ENCODE measurements around the gene KRT77. TPM values are rescaled to one million over a fixed set of nuclear protein-coding genes. Genes with fewer than 3 reads are reported as not detected.

The KRT77 gene
- polyA plus RNA-seq, 1 of the 3 experiments (the other 2 are of a cell fraction) = not detected

DNA sequence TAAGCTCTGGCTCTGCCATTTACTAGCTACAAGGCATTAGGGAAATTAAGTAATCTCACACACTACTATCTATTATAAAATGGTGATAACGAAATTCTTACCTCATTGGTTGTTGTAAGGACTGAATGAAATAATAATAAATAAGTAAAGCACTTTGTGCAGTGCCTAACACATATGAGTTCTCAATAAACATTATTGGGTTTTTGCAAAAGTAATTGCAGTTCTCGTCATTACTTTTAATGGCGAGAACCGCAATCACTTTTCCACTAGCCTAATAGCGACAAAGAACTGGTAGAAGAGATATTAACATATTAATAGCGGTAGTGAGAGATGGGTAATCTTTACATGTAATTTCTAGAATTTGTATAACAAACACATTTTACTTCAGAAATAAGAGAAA lies 9.2 kb downstream of the KRT77 start:
- Histone ChIP-seq H3K4me3 (ENCODE audit: low read depth in 2 of 2, low read length in 1 of 2) (no peak overlapping the region), H3K79me2 (ENCODE audit: insufficient read depth) (no peaks in the 10 kb centered on the region), H3F3A (replicated peaks; ENCODE audit: insufficient read depth) (no peaks in the 10 kb centered on the region), H4K20me1 (ENCODE audit: insufficient read depth) (no peaks in the 10 kb centered on the region), H3K4me1 (ENCODE audit: control insufficient read depth in 1 of 2, insufficient read depth in 2 of 2, low read depth in 1 of 2, low read length in 1 of 2) (peaks cover 0 to 13% of the 10 kb centered on the region in 2 experiments; a peak in 1 of 4 replicates), H3K9me2 (no peaks in the 10 kb centered on the region), H3K9ac (no peak overlapping the region), H3K27me3 (ENCODE audit: insufficient read depth) (peaks cover 57% of the 10 kb centered on the region; the same call in 1 of the 2 replicates), H3K36me3 (replicated peaks in 1 of 2; ENCODE audit: control insufficient read depth in 1 of 2, insufficient read depth in 2 of 2, low read length in 1 of 2) (no peaks in the 10 kb centered on the region), H3K27ac (ENCODE audit: low read depth in 2 of 2, low read length in 1 of 2) (no peak overlapping the region), H3K9me3 (no peaks in the 10 kb centered on the region), H3K4me2 (no peak overlapping the region), H2AFZ (ENCODE audit: low read depth) (no peak overlapping the region)
- TF ChIP-seq GABPA (IDR thresholded peaks at IDR 0.05; ENCODE audit: low read depth) = no peak
- no peak for TF ChIP-seq SIN3A (IDR thresholded peaks at IDR 0.05; ENCODE audit: borderline replicate concordance, low read depth, low read length)
- TF ChIP-seq, protein P1, sequence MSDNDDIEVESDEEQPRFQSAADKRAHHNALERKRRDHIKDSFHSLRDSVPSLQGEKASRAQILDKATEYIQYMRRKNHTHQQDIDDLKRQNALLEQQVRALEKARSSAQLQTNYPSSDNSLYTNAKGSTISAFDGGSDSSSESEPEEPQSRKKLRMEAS (IDR thresholded peaks at IDR 0.05; ENCODE audit: low read depth) = no peak
- no peak for TF ChIP-seq POLR2AphosphoS5 (IDR thresholded peaks at IDR 0.05; ENCODE audit: low read depth, low read length)
- TF ChIP-seq TCF12 (IDR thresholded peaks at IDR 0.05) = no peak
- TF ChIP-seq, protein P2, sequence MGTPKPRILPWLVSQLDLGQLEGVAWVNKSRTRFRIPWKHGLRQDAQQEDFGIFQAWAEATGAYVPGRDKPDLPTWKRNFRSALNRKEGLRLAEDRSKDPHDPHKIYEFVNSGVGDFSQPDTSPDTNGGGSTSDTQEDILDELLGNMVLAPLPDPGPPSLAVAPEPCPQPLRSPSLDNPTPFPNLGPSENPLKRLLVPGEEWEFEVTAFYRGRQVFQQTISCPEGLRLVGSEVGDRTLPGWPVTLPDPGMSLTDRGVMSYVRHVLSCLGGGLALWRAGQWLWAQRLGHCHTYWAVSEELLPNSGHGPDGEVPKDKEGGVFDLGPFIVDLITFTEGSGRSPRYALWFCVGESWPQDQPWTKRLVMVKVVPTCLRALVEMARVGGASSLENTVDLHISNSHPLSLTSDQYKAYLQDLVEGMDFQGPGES (IDR thresholded peaks at IDR 0.05; ENCODE audit: low read depth, low read length) = no peak
- no peak for TF ChIP-seq CHD2 (IDR thresholded peaks at IDR 0.05; ENCODE audit: low read length, partially characterized antibody)
- no peak for TF ChIP-seq NFIC (IDR thresholded peaks at IDR 0.05; ENCODE audit: borderline replicate concordance)
- 67% methylated on average over 6 of the region's 6 CpGs for WGBS (ENCODE audit: low lambda C conversion rate)
- POLR2A ChIA-PET = no interaction called here
- CTCF ChIA-PET = no interaction called here
- no peak for DNase-seq

DNA sequence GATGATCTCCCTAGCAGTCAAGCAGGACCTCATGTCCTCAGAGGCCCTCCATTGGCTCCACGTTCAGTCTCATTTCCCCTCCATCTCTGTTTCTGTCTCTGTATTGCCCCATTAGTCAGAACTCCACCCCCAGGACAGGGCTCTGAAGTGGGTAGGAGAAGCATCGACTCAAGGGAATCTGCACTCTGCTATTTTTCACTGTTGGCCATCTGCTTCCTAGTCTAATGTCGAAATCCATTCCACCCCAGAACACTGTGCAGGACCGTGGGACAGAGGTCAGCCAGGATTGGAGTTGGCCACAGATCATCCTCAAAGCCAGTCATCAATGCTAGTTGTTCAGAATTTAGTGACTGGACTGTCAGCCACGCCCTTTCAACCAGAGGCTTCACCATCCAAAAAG lies 10.1 kb downstream of the KRT77 start:
- no peaks in the 10 kb centered on the region for H4K20me1 ChIP-seq (ENCODE audit: insufficient read depth)
- TF ChIP-seq, protein P3, sequence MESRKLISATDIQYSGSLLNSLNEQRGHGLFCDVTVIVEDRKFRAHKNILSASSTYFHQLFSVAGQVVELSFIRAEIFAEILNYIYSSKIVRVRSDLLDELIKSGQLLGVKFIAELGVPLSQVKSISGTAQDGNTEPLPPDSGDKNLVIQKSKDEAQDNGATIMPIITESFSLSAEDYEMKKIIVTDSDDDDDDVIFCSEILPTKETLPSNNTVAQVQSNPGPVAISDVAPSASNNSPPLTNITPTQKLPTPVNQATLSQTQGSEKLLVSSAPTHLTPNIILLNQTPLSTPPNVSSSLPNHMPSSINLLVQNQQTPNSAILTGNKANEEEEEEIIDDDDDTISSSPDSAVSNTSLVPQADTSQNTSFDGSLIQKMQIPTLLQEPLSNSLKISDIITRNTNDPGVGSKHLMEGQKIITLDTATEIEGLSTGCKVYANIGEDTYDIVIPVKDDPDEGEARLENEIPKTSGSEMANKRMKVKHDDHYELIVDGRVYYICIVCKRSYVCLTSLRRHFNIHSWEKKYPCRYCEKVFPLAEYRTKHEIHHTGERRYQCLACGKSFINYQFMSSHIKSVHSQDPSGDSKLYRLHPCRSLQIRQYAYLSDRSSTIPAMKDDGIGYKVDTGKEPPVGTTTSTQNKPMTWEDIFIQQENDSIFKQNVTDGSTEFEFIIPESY (IDR thresholded peaks at IDR 0.05; ENCODE audit: borderline replicate concordance, low read depth) = no peak
- TF ChIP-seq FOXJ3 (CRISPR knock-in tag; IDR thresholded peaks at IDR 0.05) (no peak), SIN3A (IDR thresholded peaks at IDR 0.05; ENCODE audit: borderline replicate concordance, low read depth, low read length) (no peak), TAF1 (IDR thresholded peaks at IDR 0.05; ENCODE audit: borderline replicate concordance, low read depth, low read length) (no peak), MXI1 (IDR thresholded peaks at IDR 0.05; ENCODE audit: low read depth, low read length) (no peak), YY1 (IDR thresholded peaks at IDR 0.05; ENCODE audit: low read depth) (no peak), FOSL2 (IDR thresholded peaks at IDR 0.05; ENCODE audit: borderline replicate concordance, low read depth) (no peak)
- TF ChIP-seq, protein P4, sequence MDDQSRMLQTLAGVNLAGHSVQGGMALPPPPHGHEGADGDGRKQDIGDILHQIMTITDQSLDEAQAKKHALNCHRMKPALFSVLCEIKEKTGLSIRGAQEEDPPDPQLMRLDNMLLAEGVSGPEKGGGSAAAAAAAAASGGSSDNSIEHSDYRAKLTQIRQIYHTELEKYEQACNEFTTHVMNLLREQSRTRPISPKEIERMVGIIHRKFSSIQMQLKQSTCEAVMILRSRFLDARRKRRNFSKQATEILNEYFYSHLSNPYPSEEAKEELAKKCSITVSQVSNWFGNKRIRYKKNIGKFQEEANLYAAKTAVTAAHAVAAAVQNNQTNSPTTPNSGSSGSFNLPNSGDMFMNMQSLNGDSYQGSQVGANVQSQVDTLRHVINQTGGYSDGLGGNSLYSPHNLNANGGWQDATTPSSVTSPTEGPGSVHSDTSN (IDR thresholded peaks at IDR 0.05) = no peak
- TF ChIP-seq, protein P1 (IDR thresholded peaks at IDR 0.05; ENCODE audit: low read depth) = no peak
- TF ChIP-seq, protein P5, sequence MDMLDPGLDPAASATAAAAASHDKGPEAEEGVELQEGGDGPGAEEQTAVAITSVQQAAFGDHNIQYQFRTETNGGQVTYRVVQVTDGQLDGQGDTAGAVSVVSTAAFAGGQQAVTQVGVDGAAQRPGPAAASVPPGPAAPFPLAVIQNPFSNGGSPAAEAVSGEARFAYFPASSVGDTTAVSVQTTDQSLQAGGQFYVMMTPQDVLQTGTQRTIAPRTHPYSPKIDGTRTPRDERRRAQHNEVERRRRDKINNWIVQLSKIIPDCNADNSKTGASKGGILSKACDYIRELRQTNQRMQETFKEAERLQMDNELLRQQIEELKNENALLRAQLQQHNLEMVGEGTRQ (IDR thresholded peaks at IDR 0.05; ENCODE audit: borderline replicate concordance, low read depth, low read length) = no peak
- H3K27me3 ChIP-seq (ENCODE audit: insufficient read depth) = peaks cover 50% of the 10 kb centered on the region; the same call in 1 of the 2 replicates
- no peaks in the 10 kb centered on the region for H3F3A ChIP-seq (replicated peaks; ENCODE audit: insufficient read depth)
- H3K9me3 ChIP-seq = no peaks in the 10 kb centered on the region
- 22% methylated on average over 5 of the region's 5 CpGs for WGBS (ENCODE audit: low lambda C conversion rate)
- no peak overlapping the region for H2AFZ ChIP-seq (ENCODE audit: low read depth)
- no peak for DNase-seq
- no peak overlapping the region for H3K4me2 ChIP-seq
- H3K4me3 ChIP-seq (ENCODE audit: low read depth in 2 of 2, low read length in 1 of 2) = no peak overlapping the region
- no peak overlapping the region for H3K27ac ChIP-seq (ENCODE audit: low read depth in 2 of 2, low read length in 1 of 2)
- H3K9me2 ChIP-seq = no peaks in the 10 kb centered on the region
- H3K79me2 ChIP-seq (ENCODE audit: insufficient read depth) = no peaks in the 10 kb centered on the region
- ChIA-PET CTCF (interaction anchor here (1.4 to 1.5 kb wide), 3 partner anchors 17 to 1706 kb away, joined by 3 to 8 read pairs (median 4); no protein-coding TSS in a partner anchor), POLR2A (no interaction called here)
- no peak overlapping the region for H3K9ac ChIP-seq
- peaks cover 0 to 13% of the 10 kb centered on the region in 2 experiments; a peak in 1 of 4 replicates for H3K4me1 ChIP-seq (ENCODE audit: control insufficient read depth in 1 of 2, insufficient read depth in 2 of 2, low read depth in 1 of 2, low read length in 1 of 2)
- no peaks in the 10 kb centered on the region for H3K36me3 ChIP-seq (replicated peaks in 1 of 2; ENCODE audit: control insufficient read depth in 1 of 2, insufficient read depth in 2 of 2, low read length in 1 of 2)

All from SK-N-SH (cell line).